Measurements from ENCODE around the gene SAMD4A.

Gene SAMD4A

DNA sequence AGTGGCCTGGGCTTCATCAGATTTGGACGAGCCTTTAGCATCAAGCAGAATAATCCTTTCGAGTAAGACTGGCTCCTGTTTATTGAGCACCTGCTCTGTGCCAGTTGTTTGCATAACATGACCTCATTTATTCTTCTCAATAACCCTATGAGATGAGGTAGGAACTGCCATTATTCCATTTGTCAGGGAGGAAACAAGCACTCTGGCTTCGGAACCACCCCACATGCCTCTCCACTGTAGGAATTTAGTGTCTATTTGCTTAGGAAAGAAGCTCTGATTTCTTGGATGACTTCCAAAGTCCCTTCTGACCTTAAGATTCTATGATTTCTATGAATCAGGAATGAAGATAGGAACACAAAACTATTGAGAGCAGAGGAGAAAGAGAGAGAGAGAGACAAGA, 11.0 kb downstream of the SAMD4A start:
- POLR2A ChIA-PET = no interaction called here
- CTCF ChIA-PET = interaction anchor here (0.6 kb wide), 2 partner anchors 196 to 1958 kb away, joined by 3 read pairs; no protein-coding TSS in a partner anchor
- no peak for DNase-seq (ENCODE audit: extremely low spot score)
- no peak for TF ChIP-seq ARNT (IDR thresholded peaks at IDR 0.05)
- no peak for TF ChIP-seq SUZ12 (IDR thresholded peaks at IDR 0.05)
- TF ChIP-seq FOXK2 (IDR thresholded peaks at IDR 0.05) = no peak
- TF ChIP-seq, protein P1, sequence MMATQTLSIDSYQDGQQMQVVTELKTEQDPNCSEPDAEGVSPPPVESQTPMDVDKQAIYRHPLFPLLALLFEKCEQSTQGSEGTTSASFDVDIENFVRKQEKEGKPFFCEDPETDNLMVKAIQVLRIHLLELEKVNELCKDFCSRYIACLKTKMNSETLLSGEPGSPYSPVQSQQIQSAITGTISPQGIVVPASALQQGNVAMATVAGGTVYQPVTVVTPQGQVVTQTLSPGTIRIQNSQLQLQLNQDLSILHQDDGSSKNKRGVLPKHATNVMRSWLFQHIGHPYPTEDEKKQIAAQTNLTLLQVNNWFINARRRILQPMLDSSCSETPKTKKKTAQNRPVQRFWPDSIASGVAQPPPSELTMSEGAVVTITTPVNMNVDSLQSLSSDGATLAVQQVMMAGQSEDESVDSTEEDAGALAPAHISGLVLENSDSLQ (IDR thresholded peaks at IDR 0.05) = no peak
- TF ChIP-seq FOXA1 (IDR thresholded peaks at IDR 0.05) = no peak
- no peak for TF ChIP-seq LEF1 (IDR thresholded peaks at IDR 0.05; ENCODE audit: borderline replicate concordance)
- TF ChIP-seq L3MBTL2 (conservative IDR thresholded peaks at IDR 0.05) = no peak
- TF ChIP-seq ELF4 (IDR thresholded peaks at IDR 0.05) = no peak
- no peak for TF ChIP-seq HDGF (IDR thresholded peaks at IDR 0.05; ENCODE audit: borderline replicate concordance)
- TF ChIP-seq BHLHE40 (IDR thresholded peaks at IDR 0.05; ENCODE audit: borderline replicate concordance) = no peak
- TF ChIP-seq ZNF384 (IDR thresholded peaks at IDR 0.05) = no peak

DNA sequence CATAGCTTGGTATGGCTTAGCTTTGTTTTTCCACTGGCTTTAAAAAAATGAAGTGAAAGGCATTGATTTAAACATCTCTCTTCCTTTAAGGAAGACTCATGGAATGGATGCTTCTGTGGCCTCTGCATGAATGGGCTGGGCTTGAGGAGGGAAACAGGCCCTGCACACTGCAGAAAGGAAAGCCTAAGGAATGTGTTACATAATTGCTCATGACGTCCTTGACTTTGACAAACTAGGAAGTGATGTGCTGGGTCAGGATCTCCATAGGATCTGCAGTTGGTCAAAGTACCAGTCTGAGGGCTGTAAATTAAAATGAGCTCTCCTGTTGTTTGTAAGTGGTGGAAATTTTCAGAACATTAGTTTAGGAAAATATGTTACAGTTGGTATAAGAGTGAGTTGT, 12.7 kb downstream of the SAMD4A start:
- ChIA-PET CTCF (no interaction called here), POLR2A (no interaction called here)
- no peak for TF ChIP-seq FOXM1 (IDR thresholded peaks at IDR 0.05; ENCODE audit: borderline replicate concordance)
- no peak for TF ChIP-seq SUZ12 (IDR thresholded peaks at IDR 0.05)
- no peak for TF ChIP-seq ZNF384 (IDR thresholded peaks at IDR 0.05)
- no peak for TF ChIP-seq CTBP1 (IDR thresholded peaks at IDR 0.05; ENCODE audit: borderline replicate concordance)
- no peak for TF ChIP-seq ARNT (IDR thresholded peaks at IDR 0.05)
- TF ChIP-seq BHLHE40 (IDR thresholded peaks at IDR 0.05; ENCODE audit: borderline replicate concordance) = no peak
- TF ChIP-seq SP1 (IDR thresholded peaks at IDR 0.05) = no peak
- no peak for TF ChIP-seq HDGF (IDR thresholded peaks at IDR 0.05; ENCODE audit: borderline replicate concordance)
- TF ChIP-seq, protein P1 (IDR thresholded peaks at IDR 0.05) = no peak
- no peak for TF ChIP-seq L3MBTL2 (conservative IDR thresholded peaks at IDR 0.05)
- TF ChIP-seq NFRKB (IDR thresholded peaks at IDR 0.05) = no peak
- TF ChIP-seq ELF4 (IDR thresholded peaks at IDR 0.05) = no peak
- no peak for TF ChIP-seq TARDBP (IDR thresholded peaks at IDR 0.05)
- TF ChIP-seq FOXK2 (IDR thresholded peaks at IDR 0.05) = no peak
- no peak for TF ChIP-seq LEF1 (IDR thresholded peaks at IDR 0.05; ENCODE audit: borderline replicate concordance)
- no peak for TF ChIP-seq FOXA1 (IDR thresholded peaks at IDR 0.05)
- no peak for DNase-seq (ENCODE audit: extremely low spot score)

DNA sequence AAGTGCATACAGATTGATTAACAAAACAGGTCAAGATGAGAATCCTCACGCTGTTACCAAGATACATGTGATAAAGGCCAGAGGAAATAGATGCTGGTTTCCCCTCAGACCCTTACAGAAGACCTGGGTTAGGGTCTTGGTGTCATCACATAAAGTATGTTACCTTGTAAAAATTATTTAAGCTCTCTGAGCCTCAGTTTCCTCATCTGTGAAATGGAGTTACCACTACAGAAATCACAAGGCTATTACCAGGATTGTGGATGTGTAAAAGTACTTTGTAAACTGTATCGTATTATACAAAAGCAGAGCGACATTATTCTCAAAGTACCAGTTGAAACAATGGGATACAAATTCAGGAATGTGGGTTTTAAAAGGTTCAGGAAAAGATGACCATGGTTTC, 14.0 kb downstream of the SAMD4A start:
- DNase-seq (ENCODE audit: extremely low spot score) = no peak
- ChIA-PET CTCF (interaction anchor here (1.1 kb wide), 1 partner anchor 10 kb away, joined by 3 read pairs; no protein-coding TSS in a partner anchor), POLR2A (no interaction called here)
- TF ChIP-seq SP1 (IDR thresholded peaks at IDR 0.05) = no peak
- no peak for TF ChIP-seq LEF1 (IDR thresholded peaks at IDR 0.05; ENCODE audit: borderline replicate concordance)
- no peak for TF ChIP-seq ARNT (IDR thresholded peaks at IDR 0.05)
- TF ChIP-seq, protein P1 (IDR thresholded peaks at IDR 0.05) = no peak
- TF ChIP-seq NFRKB (IDR thresholded peaks at IDR 0.05) = no peak
- no peak for TF ChIP-seq FOXM1 (IDR thresholded peaks at IDR 0.05; ENCODE audit: borderline replicate concordance)
- TF ChIP-seq ELF4 (IDR thresholded peaks at IDR 0.05) = no peak
- no peak for TF ChIP-seq TARDBP (IDR thresholded peaks at IDR 0.05)
- TF ChIP-seq BHLHE40 (IDR thresholded peaks at IDR 0.05; ENCODE audit: borderline replicate concordance) = no peak
- TF ChIP-seq L3MBTL2 (conservative IDR thresholded peaks at IDR 0.05) = no peak
- no peak for TF ChIP-seq SUZ12 (IDR thresholded peaks at IDR 0.05)
- TF ChIP-seq CTBP1 (IDR thresholded peaks at IDR 0.05; ENCODE audit: borderline replicate concordance) = no peak
- no peak for TF ChIP-seq FOXA1 (IDR thresholded peaks at IDR 0.05)
- TF ChIP-seq HDGF (IDR thresholded peaks at IDR 0.05; ENCODE audit: borderline replicate concordance) = no peak

DNA sequence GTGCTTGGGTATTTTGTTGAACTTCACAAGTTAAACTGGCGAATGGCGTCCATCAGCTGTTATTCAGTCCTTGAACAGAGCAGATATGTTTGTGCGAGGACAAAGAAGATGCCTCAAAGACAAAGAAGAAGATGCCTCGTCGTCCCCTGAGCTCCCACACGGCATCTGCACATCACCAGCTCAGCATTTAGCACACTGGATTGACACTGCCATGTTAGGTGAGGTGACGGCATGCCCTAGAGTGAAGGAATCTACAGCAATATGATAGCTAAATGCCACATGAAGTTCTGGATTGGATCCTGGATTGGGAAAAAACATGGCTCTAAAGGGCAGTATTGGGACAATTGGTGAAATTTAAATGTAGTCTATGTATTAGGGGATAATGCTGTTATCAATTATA, 15.4 kb downstream of the SAMD4A start:
- no peak for DNase-seq (ENCODE audit: extremely low spot score)
- POLR2A ChIA-PET = interaction anchor here (1.2 kb wide), 1 partner anchor 15 kb away, joined by 3 read pairs; the partner anchor contains the start of gene SAMD4A
- CTCF ChIA-PET = no interaction called here
- TF ChIP-seq, protein P1 (IDR thresholded peaks at IDR 0.05) = no peak
- TF ChIP-seq BHLHE40 (IDR thresholded peaks at IDR 0.05; ENCODE audit: borderline replicate concordance) (no peak), ZNF384 (IDR thresholded peaks at IDR 0.05) (no peak), L3MBTL2 (conservative IDR thresholded peaks at IDR 0.05) (no peak), SP1 (IDR thresholded peaks at IDR 0.05) (no peak)

DNA sequence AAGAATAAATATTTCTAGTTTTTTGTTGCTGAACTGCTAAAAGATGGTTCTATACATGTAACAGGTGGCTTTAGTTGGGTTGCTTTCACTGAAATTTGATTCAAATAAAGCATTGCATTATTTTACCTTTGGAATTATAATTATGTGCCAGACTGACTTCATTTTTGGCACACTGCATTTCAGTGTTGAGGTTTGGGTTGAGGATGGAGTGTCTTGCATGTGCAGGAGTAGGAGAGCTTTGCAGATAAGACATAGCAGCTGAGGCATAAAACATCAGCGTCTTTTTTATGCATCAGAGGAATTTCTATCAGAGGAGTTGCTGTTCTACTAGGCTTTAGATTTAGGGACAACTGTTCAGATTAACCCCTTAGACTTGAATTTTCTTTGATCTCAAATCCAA, 17.2 kb downstream of the SAMD4A start:
- TF ChIP-seq FOXM1 (IDR thresholded peaks at IDR 0.05; ENCODE audit: borderline replicate concordance) = no peak
- TF ChIP-seq NFRKB (IDR thresholded peaks at IDR 0.05) = no peak
- no peak for TF ChIP-seq L3MBTL2 (conservative IDR thresholded peaks at IDR 0.05)
- no peak for TF ChIP-seq FOXA1 (IDR thresholded peaks at IDR 0.05)
- no peak for TF ChIP-seq BHLHE40 (IDR thresholded peaks at IDR 0.05; ENCODE audit: borderline replicate concordance)
- no peak for TF ChIP-seq HDGF (IDR thresholded peaks at IDR 0.05; ENCODE audit: borderline replicate concordance)
- no peak for TF ChIP-seq ZNF384 (IDR thresholded peaks at IDR 0.05)
- no peak for TF ChIP-seq TARDBP (IDR thresholded peaks at IDR 0.05)
- no peak for TF ChIP-seq SP1 (IDR thresholded peaks at IDR 0.05)
- TF ChIP-seq, protein P1 (IDR thresholded peaks at IDR 0.05) = no peak
- TF ChIP-seq ELF4 (IDR thresholded peaks at IDR 0.05) = no peak
- no peak for TF ChIP-seq LEF1 (IDR thresholded peaks at IDR 0.05; ENCODE audit: borderline replicate concordance)
- TF ChIP-seq SUZ12 (IDR thresholded peaks at IDR 0.05) = no peak
- no peak for TF ChIP-seq FOXK2 (IDR thresholded peaks at IDR 0.05)
- TF ChIP-seq ARNT (IDR thresholded peaks at IDR 0.05) = no peak
- no peak for TF ChIP-seq CTBP1 (IDR thresholded peaks at IDR 0.05; ENCODE audit: borderline replicate concordance)
- ChIA-PET CTCF (no interaction called here), POLR2A (no interaction called here)
- no peak for DNase-seq (ENCODE audit: extremely low spot score)

All from HEK293T (cell line).